Measurements from ENCODE around the gene DLEC1.

- TF ChIP-seq PRRX2 (CRISPR knock-in tag; IDR thresholded peaks at IDR 0.05): no peak
- no peak for TF ChIP-seq CREB1 (CRISPR knock-in tag; IDR thresholded peaks at IDR 0.05)
- no peak for TF ChIP-seq ELF4 (CRISPR knock-in tag; IDR thresholded peaks at IDR 0.05; ENCODE audit: low read depth)
- no peak for TF ChIP-seq USF2 (CRISPR knock-in tag; IDR thresholded peaks at IDR 0.05)
- no peak for TF ChIP-seq EMX1 (CRISPR knock-in tag; IDR thresholded peaks at IDR 0.05)
- TF ChIP-seq CTCF (IDR thresholded peaks at IDR 0.05): no peak
- no peak for TF ChIP-seq MYBL2 (CRISPR knock-in tag; IDR thresholded peaks at IDR 0.05)
- no peak for TF ChIP-seq NFYB (CRISPR knock-in tag; conservative IDR thresholded peaks at IDR 0.05; ENCODE audit: low read depth)
- TF ChIP-seq FOXJ3 (CRISPR knock-in tag; IDR thresholded peaks at IDR 0.05; ENCODE audit: borderline replicate concordance): no peak
- TF ChIP-seq ESRRA (CRISPR knock-in tag; IDR thresholded peaks at IDR 0.05; ENCODE audit: borderline replicate concordance): no peak
- no peak for TF ChIP-seq MAX (CRISPR knock-in tag; IDR thresholded peaks at IDR 0.05)
Measured at GRCh38 chr3:38031022-38031994, 7.7 kb upstream of the DLEC1 start.

All from WTC11 (cell line).